Measurements from ENCODE around the gene PLEKHG5.
"Not testable (repeated sequence)": the region's sequence is repeated elsewhere in the genome, so short reads cannot be mapped to it uniquely, and the experiment has no call there.

DNA sequence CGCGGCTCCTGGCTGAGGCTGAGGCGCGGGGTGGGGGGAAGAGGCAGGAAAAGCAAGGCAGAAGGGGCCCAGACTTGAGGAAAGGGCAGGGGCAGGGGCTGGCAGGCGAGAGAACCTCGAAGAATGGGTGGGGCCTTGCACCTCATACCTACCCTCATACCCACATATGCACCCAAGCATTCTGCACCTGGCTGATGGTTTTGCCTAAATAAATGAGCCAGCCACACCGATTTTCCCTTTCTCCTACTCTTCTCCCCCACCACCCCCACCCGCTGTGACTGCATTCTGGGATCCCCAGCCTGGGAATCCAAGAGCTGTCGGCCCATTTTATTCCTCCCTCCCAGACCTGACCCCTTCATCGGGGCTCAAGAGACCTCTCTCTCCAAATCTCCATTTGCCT, 41.0 kb downstream of the PLEKHG5 start:
- TF ChIP-seq, protein P1, sequence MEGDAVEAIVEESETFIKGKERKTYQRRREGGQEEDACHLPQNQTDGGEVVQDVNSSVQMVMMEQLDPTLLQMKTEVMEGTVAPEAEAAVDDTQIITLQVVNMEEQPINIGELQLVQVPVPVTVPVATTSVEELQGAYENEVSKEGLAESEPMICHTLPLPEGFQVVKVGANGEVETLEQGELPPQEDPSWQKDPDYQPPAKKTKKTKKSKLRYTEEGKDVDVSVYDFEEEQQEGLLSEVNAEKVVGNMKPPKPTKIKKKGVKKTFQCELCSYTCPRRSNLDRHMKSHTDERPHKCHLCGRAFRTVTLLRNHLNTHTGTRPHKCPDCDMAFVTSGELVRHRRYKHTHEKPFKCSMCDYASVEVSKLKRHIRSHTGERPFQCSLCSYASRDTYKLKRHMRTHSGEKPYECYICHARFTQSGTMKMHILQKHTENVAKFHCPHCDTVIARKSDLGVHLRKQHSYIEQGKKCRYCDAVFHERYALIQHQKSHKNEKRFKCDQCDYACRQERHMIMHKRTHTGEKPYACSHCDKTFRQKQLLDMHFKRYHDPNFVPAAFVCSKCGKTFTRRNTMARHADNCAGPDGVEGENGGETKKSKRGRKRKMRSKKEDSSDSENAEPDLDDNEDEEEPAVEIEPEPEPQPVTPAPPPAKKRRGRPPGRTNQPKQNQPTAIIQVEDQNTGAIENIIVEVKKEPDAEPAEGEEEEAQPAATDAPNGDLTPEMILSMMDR (conservative IDR thresholded peaks at IDR 0.05; ENCODE audit: low read depth, low read length): not testable (repeated sequence)
- TF ChIP-seq EZH2 (IDR thresholded peaks at IDR 0.05; ENCODE audit: borderline replicate concordance, low read depth, low read length, poor library complexity, severe bottlenecking): not testable (repeated sequence)
